MM.1S (cell line): ENCODE results near the gene ZNF425.

Source experiments
- DNase-seq: peaks from one replicate; pipeline ENCODE4 v3.0.0-alpha.2; 2015
- H2AFZ ChIP-seq: fragments of 300-600 bp; sonication (generic); 2 replicates; pipeline ENCODE4 v1.6.0; 2016; ENCODE audit warnings: antibody characterized with exemption, low read length
- H3F3A ChIP-seq: fragments of 300-600 bp; sonication (generic); 2 replicates; pipeline ENCODE4 v1.6.1; 2016; ENCODE audit warnings: mild to moderate bottlenecking, antibody characterized with exemption, low read length, moderate library complexity, mixed read lengths; ENCODE audit not compliant: insufficient read depth
- H3K27ac ChIP-seq: fragments of 300-600 bp; sonication (generic); 2 replicates; pipeline ENCODE4 v1.5.1; 2016; ENCODE audit warnings: mild to moderate bottlenecking, low read length
- H3K27me3 ChIP-seq: fragments of 300-600 bp; sonication (generic); replicated peaks from 2 replicates; pipeline ENCODE4 v1.6.0; 2016; ENCODE audit warnings: low read length; ENCODE audit not compliant: insufficient read depth
- H3K36me3 ChIP-seq: fragments of 300-600 bp; sonication (generic); replicated peaks from 2 replicates; pipeline ENCODE4 v1.6.1; 2016; ENCODE audit warnings: mild to moderate bottlenecking, low read length, mixed read lengths; ENCODE audit not compliant: insufficient read depth
- H3K4me1 ChIP-seq: fragments of 300-600 bp; sonication (generic); 2 replicates; pipeline ENCODE4 v1.6.1; 2016; ENCODE audit warnings: low read length, mixed read lengths
- H3K4me2 ChIP-seq: fragments of 300-600 bp; sonication (generic); 2 replicates; pipeline ENCODE4 v1.6.0; 2016; ENCODE audit warnings: low read depth, low read length
- H3K4me3 ChIP-seq: fragments of 300-600 bp; sonication (generic); 2 replicates; pipeline ENCODE4 v1.5.1; 2016; ENCODE audit warnings: low read length, mixed read lengths
- H3K79me2 ChIP-seq: fragments of 300-600 bp; sonication (generic); 2 replicates; pipeline ENCODE4 v1.6.1; 2016; ENCODE audit warnings: mixed run types, low read length, mixed read lengths
- H3K9ac ChIP-seq: fragments of 300-600 bp; sonication (generic); 2 replicates; pipeline ENCODE4 v1.6.1; 2016; ENCODE audit warnings: low read length, mixed read lengths
- H3K9me2 ChIP-seq: fragments of 300-600 bp; sonication (generic); replicated peaks from 2 replicates; pipeline ENCODE4 v1.6.1; 2016; ENCODE audit warnings: mild to moderate bottlenecking, low read length, mixed read lengths; ENCODE audit not compliant: insufficient read depth
- H3K9me3 ChIP-seq: fragments of 300-600 bp; sonication (generic); replicated peaks from 2 replicates; pipeline ENCODE4 v1.6.1; 2016; ENCODE audit warnings: mild to moderate bottlenecking, low read length, mixed read lengths; ENCODE audit not compliant: insufficient read depth
- H4K20me1 ChIP-seq: fragments of 300-600 bp; sonication (generic); 2 replicates; pipeline ENCODE4 v1.6.1; 2016; ENCODE audit warnings: mild to moderate bottlenecking, low read length, moderate library complexity, mixed read lengths; ENCODE audit not compliant: insufficient read depth
- CTCF ChIP-seq: fragments of 300-600 bp; sonication (generic); IDR thresholded peaks from 2 replicates; pipeline ENCODE4 v1.5.1; 2016; ENCODE audit warnings: antibody characterized with exemption, low read length, mixed read lengths
- EZH2 ChIP-seq: fragments of 300-600 bp; sonication (generic); optimal IDR thresholded peaks from 2 replicates; pipeline ENCODE3; 2017; ENCODE audit warnings: low read depth, mild to moderate bottlenecking, antibody characterized with exemption, low read length, mixed read lengths
- EZH2phosphoT487 ChIP-seq: fragments of 300-600 bp; sonication (generic); IDR thresholded peaks from 2 replicates; pipeline ENCODE4 v1.6.1; 2018; ENCODE audit warnings: antibody characterized with exemption, low read length

ZNF425 gene

GRCh38 chr7:149125189-149125862 is 798 bp downstream of the ZNF425 start:
- Histone ChIP-seq H3K9ac (peak overlapping the region; percentile 98), H3F3A (peaks cover 21% of the 10 kb centered on the region), H3K9me2 (no peaks in the 10 kb centered on the region), H3K27ac (peak overlapping the region; percentile 82; the same call in 1 of the 2 replicates), H3K4me1 (peaks cover 11% of the 10 kb centered on the region), H3K4me2 (peak overlapping the region; percentile 95), H2AFZ (peak overlapping the region; percentile 99), H3K79me2 (peaks cover 32% of the 10 kb centered on the region), H3K9me3 (no peaks in the 10 kb centered on the region), H3K36me3 (peaks cover 5% of the 10 kb centered on the region; the same call in 1 of the 2 replicates), H3K27me3 (no peaks in the 10 kb centered on the region), H3K4me3 (peak overlapping the region; percentile 99), H4K20me1 (no peaks in the 10 kb centered on the region)
- peak; percentile 26 for DNase-seq
- no peak for TF ChIP-seq EZH2phosphoT487
- no peak for TF ChIP-seq EZH2
- TF ChIP-seq CTCF: no peak

GRCh38 chr7:149109969-149110368 is 16.2 kb downstream of the ZNF425 start:
- no peak overlapping the region for H3K4me2 ChIP-seq

GRCh38 chr7:149104749-149105148 is 21.4 kb downstream of the ZNF425 start:
- H3K9me2 ChIP-seq: no peaks in the 10 kb centered on the region
- no peak overlapping the region for H3K9ac ChIP-seq
- no peak for DNase-seq
- H3F3A ChIP-seq: no peaks in the 10 kb centered on the region
- H3K4me2 ChIP-seq: no peak overlapping the region
- no peaks in the 10 kb centered on the region for H3K9me3 ChIP-seq
- no peaks in the 10 kb centered on the region for H3K4me1 ChIP-seq
- no peaks in the 10 kb centered on the region for H3K27me3 ChIP-seq
- H2AFZ ChIP-seq: no peak overlapping the region
- H3K27ac ChIP-seq: no peak overlapping the region
- no peaks in the 10 kb centered on the region for H3K79me2 ChIP-seq
- no peak overlapping the region for H3K4me3 ChIP-seq
- no peaks in the 10 kb centered on the region for H4K20me1 ChIP-seq
- no peak for TF ChIP-seq EZH2phosphoT487
- no peak for TF ChIP-seq CTCF
- no peak for TF ChIP-seq EZH2
- no peaks in the 10 kb centered on the region for H3K36me3 ChIP-seq

More at GRCh38 chr7:149109969-149110368, 16.2 kb downstream of the ZNF425 start:
- DNase-seq: no peak
- H3K36me3 ChIP-seq: no peaks in the 10 kb centered on the region
- H3K27me3 ChIP-seq: no peaks in the 10 kb centered on the region
- no peak overlapping the region for H3K27ac ChIP-seq
- no peaks in the 10 kb centered on the region for H3K79me2 ChIP-seq
- H3K4me1 ChIP-seq: no peaks in the 10 kb centered on the region
- no peaks in the 10 kb centered on the region for H3K9me3 ChIP-seq
- no peaks in the 10 kb centered on the region for H4K20me1 ChIP-seq
- no peak overlapping the region for H3K4me3 ChIP-seq
- no peak overlapping the region for H3K9ac ChIP-seq
- TF ChIP-seq EZH2 (no peak), EZH2phosphoT487 (no peak), CTCF (no peak)
- no peaks in the 10 kb centered on the region for H3K9me2 ChIP-seq
- no peak overlapping the region for H2AFZ ChIP-seq
- no peaks in the 10 kb centered on the region for H3F3A ChIP-seq
